CD14-positive monocyte (primary cell): Measurements from ENCODE around the gene KCNK1. TPM values are rescaled to one million over a fixed set of nuclear protein-coding genes. Genes with fewer than 3 reads are reported as not detected.

Source experiments
- DNase-seq, 3 donors: peaks; one replicate each; pipeline ENCODE4 v3.0.0-alpha.2; 2011 to 2022
- H2AFZ ChIP-seq: 2 replicates; pipeline ENCODE4 v1.6.0; 2012; ENCODE audit warnings: mild to moderate bottlenecking, low read depth, low read length, inconsistent platforms; ENCODE audit not compliant: insufficient read depth, poor library complexity, severe bottlenecking
- H3K27ac ChIP-seq, 2 donors: 1 replicate in 1 of 2; 2 replicates in 1 of 2; pipeline ENCODE4 v1.5.1; 2012 to 2013; ENCODE audit warnings: low read length in 2 of 2, control low read depth in 1 of 2, inconsistent platforms in 1 of 2, low read depth in 1 of 2, mild to moderate bottlenecking in 1 of 2
- H3K27me3 ChIP-seq, 2 donors: one replicate each; pipeline versions ENCODE4 v1.6.0 to v1.6.1; 2011 to 2013; ENCODE audit warnings: low read length in 2 of 2; ENCODE audit not compliant: control insufficient read depth in 2 of 2, insufficient read depth in 2 of 2
- H3K36me3 ChIP-seq, 2 donors: replicated peaks in 1 of 2; 1 replicate in 1 of 2; 2 replicates in 1 of 2; pipeline versions ENCODE4 v1.5.1 to v1.6.1; 2012 to 2013; ENCODE audit warnings: low read length in 2 of 2, control low read depth in 1 of 2, inconsistent platforms in 1 of 2, mild to moderate bottlenecking in 1 of 2; ENCODE audit not compliant: insufficient read depth in 2 of 2, control insufficient read depth in 1 of 2
- H3K4me1 ChIP-seq, 2 donors: 1 replicate in 1 of 2; 2 replicates in 1 of 2; pipeline versions ENCODE4 v1.5.1 to v1.6.1; 2012 to 2013; ENCODE audit warnings: low read length in 2 of 2, control low read depth in 1 of 2, inconsistent platforms in 1 of 2, mild to moderate bottlenecking in 1 of 2, moderate library complexity in 1 of 2; ENCODE audit not compliant: insufficient read depth in 2 of 2, control insufficient read depth in 1 of 2
- H3K4me2 ChIP-seq: replicated peaks from 2 replicates; pipeline ENCODE3; 2012; ENCODE audit warnings: low read length, moderate library complexity, mild to moderate bottlenecking; ENCODE audit not compliant: poor library complexity, severe bottlenecking; ENCODE audit errors: extremely low read depth
- H3K4me3 ChIP-seq, 3 experiments: fragments of 200-600 bp in 1 of 3; sonication (generic) in 1 of 3; replicated peaks in 1 of 3; 1 replicate in 2 of 3; 2 replicates in 1 of 3; pipeline ENCODE4 v1.5.1; 2011 to 2013; ENCODE audit warnings: low read length in 3 of 3, mild to moderate bottlenecking in 3 of 3, control low read depth in 2 of 3, low read depth in 2 of 3, inconsistent platforms in 1 of 3, moderate library complexity in 1 of 3
- H3K79me2 ChIP-seq: 2 replicates; pipeline ENCODE4 v1.6.0; 2012; ENCODE audit warnings: mild to moderate bottlenecking, control low read depth, inconsistent platforms, low read length, moderate library complexity; ENCODE audit not compliant: insufficient read depth
- H3K9ac ChIP-seq: 2 replicates; pipeline ENCODE4 v1.6.0; 2017; ENCODE audit warnings: low read length, mild to moderate bottlenecking; ENCODE audit not compliant: insufficient read depth, poor library complexity, severe bottlenecking
- H3K9me3 ChIP-seq, 2 donors: replicated peaks in 1 of 2; 1 replicate in 1 of 2; 2 replicates in 1 of 2; pipeline versions ENCODE4 v1.5.1 to v1.6.1; 2012 to 2013; ENCODE audit warnings: low read length in 2 of 2, control low read depth in 1 of 2; ENCODE audit not compliant: control insufficient read depth in 1 of 2, insufficient read depth in 1 of 2
- H4K20me1 ChIP-seq: 2 replicates; pipeline ENCODE4 v1.6.0; 2012; ENCODE audit warnings: mild to moderate bottlenecking, low read length, control low read depth, moderate library complexity; ENCODE audit not compliant: insufficient read depth
- H3K27ac Mint-ChIP-seq, 7 donors: one replicate each; pipeline ENCODE4 v1.8.0; 2020; ENCODE audit warnings: mild to moderate bottlenecking in 7 of 7, mixed read lengths in 7 of 7, moderate library complexity in 6 of 7, inconsistent platforms in 2 of 7
- H3K27me3 Mint-ChIP-seq, 3 donors: one replicate each; pipeline ENCODE4 v1.8.0; 2021 to 2022; ENCODE audit warnings: low read depth in 3 of 3, mild to moderate bottlenecking in 3 of 3, mixed read lengths in 3 of 3, moderate library complexity in 3 of 3, inconsistent platforms in 1 of 3
- H3K36me3 Mint-ChIP-seq, 2 donors: one replicate each; pipeline ENCODE4 v1.8.0; 2020; ENCODE audit warnings: mixed read lengths in 2 of 2, inconsistent platforms in 1 of 2, mild to moderate bottlenecking in 1 of 2
- H3K4me1 Mint-ChIP-seq: one replicate; pipeline ENCODE4 v1.8.0; 2020; ENCODE audit warnings: mild to moderate bottlenecking, mixed read lengths
- H3K4me3 Mint-ChIP-seq, 2 donors: one replicate each; pipeline ENCODE4 v1.8.0; 2020; ENCODE audit warnings: mild to moderate bottlenecking in 2 of 2, mixed read lengths in 2 of 2, moderate library complexity in 1 of 2
- H3K9me3 Mint-ChIP-seq, 7 donors: one replicate each; pipeline ENCODE4 v1.8.0; 2020 to 2022; ENCODE audit warnings: mixed read lengths in 7 of 7, mild to moderate bottlenecking in 6 of 7, moderate library complexity in 6 of 7, inconsistent platforms in 2 of 7
- CTCF ChIP-seq: fragments of 200-600 bp; IDR thresholded peaks from one replicate; pipeline ENCODE4 v1.8.0; 2022; ENCODE audit warnings: antibody characterized with exemption, mild to moderate bottlenecking
- WGBS: methylation state at CpG from one replicate; pipeline ENCODE4 v1.1.5; 2013; ENCODE audit warnings: missing lambda C conversion rate; ENCODE audit not compliant: insufficient coverage; 5-methylcytosine and 5-hydroxymethylcytosine counted together
- intact Hi-C, 2 donors: fragments of 100-400 bp; cut with micrococcal nuclease; formaldehyde crosslinking; loops; one replicate each; pipeline versions ENCODE4 v1.15.0 to v1.15.1; 2023
- polyA plus RNA-seq, 3 donors: library from polyadenylated mRNA; depleted of rRNA in 1 of 3; unstranded in 2 of 3; stranded (reverse) in 1 of 3; fragments of 300-500 nt in 2 of 3; fragments of >200 nt in 1 of 3; fragmentation: Illumina TruSeq in 2 of 3; gene quantifications; 1 replicate in 2 of 3; 2 replicates in 1 of 3; pipeline ENCODE4 v1.2.3, GENCODE V29; 2012 to 2021

The KCNK1 gene
- polyA plus RNA-seq, 3 donors: not detected

DNA sequence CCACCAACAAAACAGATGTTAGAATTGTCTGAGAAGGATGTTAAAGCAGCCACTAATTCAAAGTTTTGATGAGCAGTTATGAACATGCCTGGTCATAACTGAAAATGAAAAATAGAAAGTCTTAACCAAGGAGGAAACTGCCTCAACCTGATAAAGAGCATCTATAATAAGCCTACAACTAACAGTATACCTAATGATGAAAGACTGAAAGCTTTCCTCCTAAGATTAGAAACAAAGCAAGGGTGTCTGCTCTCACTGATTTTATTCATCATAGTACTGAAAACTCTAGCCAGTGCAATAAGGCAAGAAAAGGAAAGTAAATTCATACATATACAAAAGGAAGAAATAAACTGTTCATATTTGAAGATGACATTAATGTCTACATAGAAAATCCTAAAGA, 82.0 kb downstream of the KCNK1 start:
- no peak overlapping the region for H3K4me3 Mint-ChIP-seq
- no peak overlapping the region for H3K4me3 ChIP-seq
- H3K79me2 ChIP-seq: no peaks in the 10 kb centered on the region
- intact Hi-C loops: no loop called here
- H4K20me1 ChIP-seq: no peaks in the 10 kb centered on the region
- no peak overlapping the region for H3K27ac ChIP-seq
- TF ChIP-seq CTCF: no peak
- no peak overlapping the region for H3K9ac ChIP-seq
- no peaks in the 10 kb centered on the region for H3K4me1 ChIP-seq
- H3K9me3 Mint-ChIP-seq: peaks cover 0 to 7% (median 2%) of the 10 kb centered on the region in 7 donors
- no peak overlapping the region for H3K27ac Mint-ChIP-seq
- H3K27me3 Mint-ChIP-seq: peaks cover 5 to 6% (median 5%) of the 10 kb centered on the region in 3 donors
- no peak overlapping the region for H2AFZ ChIP-seq
- no peaks in the 10 kb centered on the region for H3K36me3 Mint-ChIP-seq
- no peaks in the 10 kb centered on the region for H3K9me3 ChIP-seq
- H3K4me2 ChIP-seq: no peak overlapping the region
- H3K4me1 Mint-ChIP-seq: no peaks in the 10 kb centered on the region
- DNase-seq: no peak
- no peaks in the 10 kb centered on the region for H3K27me3 ChIP-seq
- no peaks in the 10 kb centered on the region for H3K36me3 ChIP-seq

DNA sequence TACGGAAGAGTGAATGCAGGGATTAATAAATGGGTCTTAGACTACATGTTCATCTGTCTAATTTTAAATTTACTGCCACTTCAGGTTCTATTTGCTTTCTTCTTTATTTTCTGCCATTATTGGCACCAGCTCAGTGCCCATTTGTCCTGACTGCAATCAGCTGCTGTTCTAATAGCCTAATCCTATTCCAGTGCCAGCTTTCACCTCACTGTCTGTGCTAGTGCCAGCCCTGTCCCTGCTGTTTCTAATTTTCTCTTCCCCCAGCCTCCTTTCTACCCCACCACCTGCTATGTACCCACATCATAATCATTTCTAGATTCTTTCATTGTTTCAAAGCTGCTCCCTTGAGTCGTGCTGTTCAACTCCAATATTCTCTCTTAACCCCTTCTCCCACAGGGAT, 86.4 kb downstream of the KCNK1 start:
- DNase-seq: no peak
- intact Hi-C loops: no loop called here
- H3K27ac ChIP-seq: no peak overlapping the region
- no peaks in the 10 kb centered on the region for H3K79me2 ChIP-seq
- Mint-ChIP-seq H3K27ac (no peak overlapping the region), H3K27me3 (peaks cover 3 to 5% (median 4%) of the 10 kb centered on the region in 3 donors), H3K4me3 (no peak overlapping the region), H3K9me3 (peaks cover 0 to 5% (median 2%) of the 10 kb centered on the region in 7 donors), H3K4me1 (no peaks in the 10 kb centered on the region), H3K36me3 (no peaks in the 10 kb centered on the region)
- no peak overlapping the region for H2AFZ ChIP-seq
- no peak overlapping the region for H3K9ac ChIP-seq
- H3K4me1 ChIP-seq: no peaks in the 10 kb centered on the region
- no peaks in the 10 kb centered on the region for H3K36me3 ChIP-seq
- TF ChIP-seq CTCF: no peak
- no peaks in the 10 kb centered on the region for H3K9me3 ChIP-seq
- H3K27me3 ChIP-seq: no peaks in the 10 kb centered on the region
- no CpG with 5 or more reads among the region's 2 CpGs for WGBS
- no peak overlapping the region for H3K4me3 ChIP-seq
- no peaks in the 10 kb centered on the region for H4K20me1 ChIP-seq
- H3K4me2 ChIP-seq: no peak overlapping the region
